T1000 (cell line): ENCODE results near the gene NEUROD2.

Source experiments
- DNase-seq: peaks from one replicate; lab custom pipeline; 2025; ENCODE audit warnings: mixed read lengths; lab: John Stamatoyannopoulos, UW

The NEUROD2 gene

GRCh38 chr17:39618956-39619785, 11.5 kb upstream of the NEUROD2 start:
- no peak for DNase-seq

- no peak for DNase-seq
Observed at GRCh38 chr17:39618246-39618913, 10.7 kb upstream of the NEUROD2 start.

GRCh38 chr17:39617446-39618245, 9.9 kb upstream of the NEUROD2 start:
- DNase-seq: peak; percentile 64

GRCh38 chr17:39617100-39617445, 9.4 kb upstream of the NEUROD2 start:
- no peak for DNase-seq

- no peak for DNase-seq
Observed at GRCh38 chr17:39615434-39615833, 7.7 kb upstream of the NEUROD2 start.

- no peak for DNase-seq
Observed at GRCh38 chr17:39614545-39615157, 6.9 kb upstream of the NEUROD2 start.

- DNase-seq: no peak
Observed at GRCh38 chr17:39612935-39613464, 5.3 kb upstream of the NEUROD2 start.

- DNase-seq: no peak
Observed at GRCh38 chr17:39612291-39612894, 4.7 kb upstream of the NEUROD2 start.

GRCh38 chr17:39611401-39612112, 3.8 kb upstream of the NEUROD2 start:
- DNase-seq: no peak

GRCh38 chr17:39609416-39610025, 1.8 kb upstream of the NEUROD2 start:
- DNase-seq: no peak

- DNase-seq: no peak
Observed at GRCh38 chr17:39608142-39608981, 642 bp upstream of the NEUROD2 start.

- no peak for DNase-seq
Observed at GRCh38 chr17:39607057-39607850, 466 bp downstream of the NEUROD2 start.

- no peak for DNase-seq
Observed at GRCh38 chr17:39606434-39607056, 1.2 kb downstream of the NEUROD2 start.

GRCh38 chr17:39605492-39606433, 2.0 kb downstream of the NEUROD2 start:
- no peak for DNase-seq

GRCh38 chr17:39604911-39605491, 2.7 kb downstream of the NEUROD2 start:
- DNase-seq: no peak

GRCh38 chr17:39603304-39604016, 4.3 kb downstream of the NEUROD2 start:
- no peak for DNase-seq
